ENCODE results near the gene TLR8.
A peak's percentile ranks its signal among the peaks of the same experiment; 100 is the strongest.
"Not testable (repeated sequence)": the region's sequence is repeated elsewhere in the genome, so short reads cannot be mapped to it uniquely, and the experiment has no call there.

Gene TLR8

GRCh38 chrX:12947545-12948235 is 41.3 kb downstream of the TLR8 start:
- DNase-seq: no peak

GRCh38 chrX:12948495-12948894 is 42.1 kb downstream of the TLR8 start:
- no peak for DNase-seq

GRCh38 chrX:12949205-12949926 is 42.9 kb downstream of the TLR8 start:
- peak; percentile 89 for DNase-seq

- DNase-seq: peak; percentile 87
These were observed 43.7 kb downstream of the TLR8 start for GRCh38 chrX:12949927-12950656.

GRCh38 chrX:12950851-12951594 is 44.6 kb downstream of the TLR8 start:
- DNase-seq: peak; percentile 14

- no peak for DNase-seq
These were observed 45.2 kb downstream of the TLR8 start for GRCh38 chrX:12951595-12951975.

- DNase-seq: no peak
These were observed 47.0 kb downstream of the TLR8 start for GRCh38 chrX:12953420-12953819.

- no peak for DNase-seq
These were observed 48.0 kb downstream of the TLR8 start for GRCh38 chrX:12954376-12954775.

GRCh38 chrX:12954981-12955380 is 48.6 kb downstream of the TLR8 start:
- no peak for DNase-seq

- DNase-seq: peak; percentile 82
These were observed 49.7 kb downstream of the TLR8 start for GRCh38 chrX:12955882-12956703.

GRCh38 chrX:12956704-12957534 is 50.5 kb downstream of the TLR8 start:
- DNase-seq: peak; percentile 69

GRCh38 chrX:12958059-12958458 is 51.6 kb downstream of the TLR8 start:
- DNase-seq: no peak

- DNase-seq: no peak
These were observed 52.0 kb downstream of the TLR8 start for GRCh38 chrX:12958461-12958860.

- DNase-seq: no peak
These were observed 54.8 kb downstream of the TLR8 start for GRCh38 chrX:12961196-12961718.

GRCh38 chrX:12962041-12962504 is 55.7 kb downstream of the TLR8 start:
- DNase-seq: no peak

GRCh38 chrX:12963210-12963850 is 56.9 kb downstream of the TLR8 start:
- DNase-seq: not testable (repeated sequence)

- DNase-seq: no peak
These were observed 58.9 kb downstream of the TLR8 start for GRCh38 chrX:12965131-12965940.

GRCh38 chrX:12966151-12966550 is 59.7 kb downstream of the TLR8 start:
- no peak for DNase-seq

GRCh38 chrX:12967711-12968465 is 61.5 kb downstream of the TLR8 start:
- no peak for DNase-seq

All from fibroblast of skin of right quadriceps (primary cell).